Activated CD8-positive, alpha-beta memory T cell treated with anti-CD3 and anti-CD28 coated beads for 48 hours (primary cell): ENCODE results near the gene GPHA2.

Source experiments
- DNase-seq, 3 experiments: peaks; one replicate each; pipeline ENCODE4 v3.0.0-alpha.2; 2020; ENCODE audit warnings: low read depth in 2 of 3, low spot score in 2 of 3

Gene GPHA2

GRCh38 chr11:64911142-64911541 is 24.6 kb downstream of the GPHA2 start:
- DNase-seq, result no peak

GRCh38 chr11:64910451-64911093 is 25.1 kb downstream of the GPHA2 start:
- no peak for DNase-seq

- no peak for DNase-seq
Observed at GRCh38 chr11:64909653-64910343, 25.9 kb downstream of the GPHA2 start.

- DNase-seq, result no peak
Observed at GRCh38 chr11:64908766-64909165, 26.9 kb downstream of the GPHA2 start.

- no peak for DNase-seq
Observed at GRCh38 chr11:64906314-64906635, 29.4 kb downstream of the GPHA2 start.

- no peak for DNase-seq
Observed at GRCh38 chr11:64905516-64906313, 30.0 kb downstream of the GPHA2 start.

GRCh38 chr11:64903291-64903833 is 32.3 kb downstream of the GPHA2 start:
- no peak for DNase-seq

- DNase-seq, result no peak
Observed at GRCh38 chr11:64902102-64902900, 33.4 kb downstream of the GPHA2 start.

GRCh38 chr11:64900774-64901173 is 34.9 kb downstream of the GPHA2 start:
- no peak for DNase-seq

- no peak for DNase-seq
Observed at GRCh38 chr11:64900263-64900678, 35.4 kb downstream of the GPHA2 start.

- no peak for DNase-seq
Observed at GRCh38 chr11:64898541-64898940, 37.2 kb downstream of the GPHA2 start.

- DNase-seq, result no peak
Observed at GRCh38 chr11:64898076-64898445, 37.6 kb downstream of the GPHA2 start.

GRCh38 chr11:64897381-64898075 is 38.2 kb downstream of the GPHA2 start:
- DNase-seq, result no peak

GRCh38 chr11:64896448-64897022 is 39.2 kb downstream of the GPHA2 start:
- no peak for DNase-seq

GRCh38 chr11:64894812-64895452 is 40.8 kb downstream of the GPHA2 start:
- DNase-seq, result no peak

- DNase-seq, result peak; percentile 72 to 95 (median 95)
Observed at GRCh38 chr11:64894070-64894811, 41.5 kb downstream of the GPHA2 start.

GRCh38 chr11:64893194-64894069 is 42.3 kb downstream of the GPHA2 start:
- no peak for DNase-seq

- DNase-seq, result no peak
Observed at GRCh38 chr11:64892838-64893193, 42.9 kb downstream of the GPHA2 start.
